Lower leg skin (tissue), 3 donors: Measurements from ENCODE around the gene LDHAL6B.

ENCODE experiments used
- POLR2A ChIP-seq, 2 donors: fragments of 450-650 bp; IDR thresholded peaks; one replicate each; pipeline ENCODE4 v1.6.1; 2016 to 2017; ENCODE audit warnings: antibody characterized with exemption in 2 of 2, mild to moderate bottlenecking in 1 of 2, moderate library complexity in 1 of 2
- TF ChIP-seq, protein P1 (sequence below), 3 donors: fragments of 450-650 bp; IDR thresholded peaks; one replicate each; pipeline ENCODE4 v1.5.1; 2016; ENCODE audit warnings: antibody characterized with exemption in 3 of 3, mild to moderate bottlenecking in 3 of 3, moderate library complexity in 2 of 3

DNA sequence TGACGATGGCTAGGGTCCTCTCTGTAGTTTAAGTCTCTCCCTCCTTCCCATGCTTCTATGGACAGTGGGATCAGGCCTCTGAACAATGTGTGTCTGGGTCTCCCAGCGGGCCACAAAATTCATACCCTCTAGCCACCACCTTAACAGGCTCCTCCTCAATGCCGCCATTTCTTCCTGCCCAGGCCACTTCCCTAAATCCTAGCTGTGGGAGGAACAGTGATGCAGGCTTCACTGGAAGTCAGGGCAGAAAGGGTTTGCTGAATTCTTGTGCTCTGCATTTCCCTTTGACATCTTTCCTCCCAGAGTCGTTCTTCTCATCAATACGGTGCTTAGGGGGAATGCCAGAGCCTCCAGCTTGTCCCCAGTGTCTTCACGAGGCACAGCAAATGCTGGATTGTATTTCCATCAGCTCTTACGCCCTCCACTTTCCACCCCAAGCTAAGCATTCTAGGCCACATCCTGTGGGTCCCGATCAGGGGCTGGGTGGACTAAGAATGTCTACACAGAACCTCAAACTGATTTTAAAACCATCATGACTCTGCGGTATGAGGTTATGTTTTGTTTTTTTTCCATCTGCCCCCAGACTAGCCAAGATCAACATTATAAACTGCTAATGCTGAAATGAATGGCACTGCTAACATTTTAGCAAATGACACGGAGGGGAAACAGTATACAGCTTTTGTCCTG is 11.9 kb upstream of the LDHAL6B start:
- TF ChIP-seq, protein P1, sequence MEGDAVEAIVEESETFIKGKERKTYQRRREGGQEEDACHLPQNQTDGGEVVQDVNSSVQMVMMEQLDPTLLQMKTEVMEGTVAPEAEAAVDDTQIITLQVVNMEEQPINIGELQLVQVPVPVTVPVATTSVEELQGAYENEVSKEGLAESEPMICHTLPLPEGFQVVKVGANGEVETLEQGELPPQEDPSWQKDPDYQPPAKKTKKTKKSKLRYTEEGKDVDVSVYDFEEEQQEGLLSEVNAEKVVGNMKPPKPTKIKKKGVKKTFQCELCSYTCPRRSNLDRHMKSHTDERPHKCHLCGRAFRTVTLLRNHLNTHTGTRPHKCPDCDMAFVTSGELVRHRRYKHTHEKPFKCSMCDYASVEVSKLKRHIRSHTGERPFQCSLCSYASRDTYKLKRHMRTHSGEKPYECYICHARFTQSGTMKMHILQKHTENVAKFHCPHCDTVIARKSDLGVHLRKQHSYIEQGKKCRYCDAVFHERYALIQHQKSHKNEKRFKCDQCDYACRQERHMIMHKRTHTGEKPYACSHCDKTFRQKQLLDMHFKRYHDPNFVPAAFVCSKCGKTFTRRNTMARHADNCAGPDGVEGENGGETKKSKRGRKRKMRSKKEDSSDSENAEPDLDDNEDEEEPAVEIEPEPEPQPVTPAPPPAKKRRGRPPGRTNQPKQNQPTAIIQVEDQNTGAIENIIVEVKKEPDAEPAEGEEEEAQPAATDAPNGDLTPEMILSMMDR (IDR thresholded peaks at IDR 0.05): no peak
- no peak for TF ChIP-seq POLR2A (IDR thresholded peaks at IDR 0.05)
